ENCODE results near the gene CPXM2.
"Not testable (repeated sequence)": the region's sequence is repeated elsewhere in the genome, so short reads cannot be mapped to it uniquely, and the experiment has no call there.

Gene CPXM2

GRCh38 chr10:123742751-123743440 is 148.7 kb downstream of the CPXM2 start:
- no peak for DNase-seq (ENCODE audit: low read depth)

GRCh38 chr10:123741711-123742110 is 149.9 kb downstream of the CPXM2 start:
- DNase-seq (ENCODE audit: low read depth) = no peak

GRCh38 chr10:123741146-123741545 is 150.5 kb downstream of the CPXM2 start:
- DNase-seq (ENCODE audit: low read depth) = no peak

GRCh38 chr10:123736917-123737316 is 154.7 kb downstream of the CPXM2 start:
- DNase-seq (ENCODE audit: low read depth) = not testable (repeated sequence)

GRCh38 chr10:123729523-123729922 is 162.1 kb downstream of the CPXM2 start:
- no peak for DNase-seq (ENCODE audit: low read depth)

GRCh38 chr10:123726836-123727235 is 164.8 kb downstream of the CPXM2 start:
- no peak for DNase-seq (ENCODE audit: low read depth)

- no peak for DNase-seq (ENCODE audit: low read depth)
Observed at GRCh38 chr10:123726381-123726780, 165.2 kb downstream of the CPXM2 start.

- no peak for DNase-seq (ENCODE audit: low read depth)
Observed at GRCh38 chr10:123724747-123725146, 166.9 kb downstream of the CPXM2 start.

GRCh38 chr10:123722351-123722750 is 169.3 kb downstream of the CPXM2 start:
- no peak for DNase-seq (ENCODE audit: low read depth)

- DNase-seq (ENCODE audit: low read depth) = no peak
Observed at GRCh38 chr10:123721441-123722049, 170.1 kb downstream of the CPXM2 start.

GRCh38 chr10:123720536-123720935 is 171.1 kb downstream of the CPXM2 start:
- DNase-seq (ENCODE audit: low read depth) = no peak

GRCh38 chr10:123718544-123719060 is 173.0 kb downstream of the CPXM2 start:
- DNase-seq (ENCODE audit: low read depth) = no peak

GRCh38 chr10:123717336-123717735 is 174.3 kb downstream of the CPXM2 start:
- no peak for DNase-seq (ENCODE audit: low read depth)

GRCh38 chr10:123715546-123715945 is 176.1 kb downstream of the CPXM2 start:
- DNase-seq (ENCODE audit: low read depth) = no peak

GRCh38 chr10:123706236-123706635 is 185.4 kb downstream of the CPXM2 start:
- no peak for DNase-seq (ENCODE audit: low read depth)

GRCh38 chr10:123704812-123705211 is 186.8 kb downstream of the CPXM2 start:
- DNase-seq (ENCODE audit: low read depth) = no peak

GRCh38 chr10:123704076-123704475 is 187.5 kb downstream of the CPXM2 start:
- no peak for DNase-seq (ENCODE audit: low read depth)

GRCh38 chr10:123703195-123703790 is 188.3 kb downstream of the CPXM2 start:
- DNase-seq (ENCODE audit: low read depth) = no peak

All from stimulated activated CD8-positive, alpha-beta memory T cell treated with anti-CD3 and anti-CD28 coated beads, Interleukin-15, amount 100 ng/mL, for 1 hour (primary cell).